ENCODE data around the gene PIEZO2. TPM values are rescaled to one million over a fixed set of nuclear protein-coding genes. Genes with fewer than 3 reads are reported as not detected.

The PIEZO2 gene
- total RNA-seq, 1 donor from 2014 or later: 4.2 TPM

- no peak for DNase-seq (ENCODE audit: low spot score)
- no peaks in the 10 kb centered on the region for H3K36me3 Mint-ChIP-seq
- H3K4me1 ChIP-seq: peaks cover 3% of the 10 kb centered on the region
- H3K27ac ChIP-seq: no peak overlapping the region
- no peaks in the 10 kb centered on the region for H3K9me3 Mint-ChIP-seq
- TF ChIP-seq EZH2phosphoT487 (IDR thresholded peaks at IDR 0.05): no peak
- TF ChIP-seq CTCF (IDR thresholded peaks at IDR 0.05): no peak
- no peak for TF ChIP-seq EZH2 (IDR thresholded peaks at IDR 0.05)
- H3K4me1 Mint-ChIP-seq: peaks cover 12% of the 10 kb centered on the region
- H3F3A ChIP-seq (ENCODE audit: low read depth): no peaks in the 10 kb centered on the region
- no peaks in the 10 kb centered on the region for H3K27me3 ChIP-seq
- H3K4me2 ChIP-seq: no peak overlapping the region
- H3K9me3 ChIP-seq (ENCODE audit: low read depth): no peaks in the 10 kb centered on the region
- no peak overlapping the region for H3K27ac Mint-ChIP-seq
- no peaks in the 10 kb centered on the region for H3K79me2 ChIP-seq (ENCODE audit: low read depth)
- no peak overlapping the region for H3K4me3 ChIP-seq
- no peaks in the 10 kb centered on the region for H3K27me3 Mint-ChIP-seq (ENCODE audit: insufficient read depth, low read depth)
- no peak overlapping the region for H3K9ac ChIP-seq
- H4K20me1 ChIP-seq (ENCODE audit: low read depth): no peaks in the 10 kb centered on the region
- no peak overlapping the region for H2AFZ ChIP-seq (replicated peaks)
- no peak overlapping the region for H3K4me3 Mint-ChIP-seq
- H3K36me3 ChIP-seq: no peaks in the 10 kb centered on the region
Observed at GRCh38 chr18:10928772-10929373, 220.5 kb downstream of the PIEZO2 start.

GRCh38 chr18:10928011-10928771, 221.2 kb downstream of the PIEZO2 start:
- no peak overlapping the region for H3K9ac ChIP-seq
- no peak overlapping the region for H2AFZ ChIP-seq (replicated peaks)
- no peaks in the 10 kb centered on the region for H3K27me3 Mint-ChIP-seq (ENCODE audit: insufficient read depth, low read depth)
- peaks cover 12% of the 10 kb centered on the region for H3K4me1 Mint-ChIP-seq
- no peak overlapping the region for H3K27ac ChIP-seq
- no peaks in the 10 kb centered on the region for H4K20me1 ChIP-seq (ENCODE audit: low read depth)
- no peaks in the 10 kb centered on the region for H3K36me3 ChIP-seq
- H3K9me3 ChIP-seq (ENCODE audit: low read depth): no peaks in the 10 kb centered on the region
- no peak overlapping the region for H3K27ac Mint-ChIP-seq
- H3K36me3 Mint-ChIP-seq: no peaks in the 10 kb centered on the region
- H3K79me2 ChIP-seq (ENCODE audit: low read depth): no peaks in the 10 kb centered on the region
- no peaks in the 10 kb centered on the region for H3F3A ChIP-seq (ENCODE audit: low read depth)
- no peak overlapping the region for H3K4me3 ChIP-seq
- H3K4me3 Mint-ChIP-seq: no peak overlapping the region
- H3K4me2 ChIP-seq: no peak overlapping the region
- H3K9me3 Mint-ChIP-seq: no peaks in the 10 kb centered on the region
- H3K27me3 ChIP-seq: no peaks in the 10 kb centered on the region
- peaks cover 3% of the 10 kb centered on the region for H3K4me1 ChIP-seq
- no peak for TF ChIP-seq EZH2 (IDR thresholded peaks at IDR 0.05)
- no peak for TF ChIP-seq CTCF (IDR thresholded peaks at IDR 0.05)
- no peak for TF ChIP-seq EZH2phosphoT487 (IDR thresholded peaks at IDR 0.05)
- no peak for DNase-seq (ENCODE audit: low spot score)

- no peaks in the 10 kb centered on the region for H3K9me3 Mint-ChIP-seq
- Histone ChIP-seq H3K4me3 (no peak overlapping the region), H3K4me1 (peaks cover 3% of the 10 kb centered on the region), H4K20me1 (ENCODE audit: low read depth) (no peaks in the 10 kb centered on the region), H3K9ac (no peak overlapping the region), H3K9me3 (ENCODE audit: low read depth) (no peaks in the 10 kb centered on the region), H3K36me3 (no peaks in the 10 kb centered on the region), H3K27ac (no peak overlapping the region), H3F3A (ENCODE audit: low read depth) (no peaks in the 10 kb centered on the region), H3K4me2 (no peak overlapping the region), H3K79me2 (ENCODE audit: low read depth) (no peaks in the 10 kb centered on the region), H3K27me3 (no peaks in the 10 kb centered on the region), H2AFZ (replicated peaks) (no peak overlapping the region)
- no peak overlapping the region for H3K27ac Mint-ChIP-seq
- H3K36me3 Mint-ChIP-seq: no peaks in the 10 kb centered on the region
- H3K4me1 Mint-ChIP-seq: peaks cover 13% of the 10 kb centered on the region
- TF ChIP-seq EZH2 (IDR thresholded peaks at IDR 0.05) (no peak), EZH2phosphoT487 (IDR thresholded peaks at IDR 0.05) (no peak), CTCF (IDR thresholded peaks at IDR 0.05) (no peak)
- H3K4me3 Mint-ChIP-seq: no peak overlapping the region
- H3K27me3 Mint-ChIP-seq (ENCODE audit: insufficient read depth, low read depth): no peaks in the 10 kb centered on the region
- DNase-seq (ENCODE audit: low spot score): no peak
Observed at GRCh38 chr18:10927286-10927992, 221.9 kb downstream of the PIEZO2 start.
